Progenitor cell of endocrine pancreas (in vitro differentiated cells): ENCODE measurements around the gene NLGN1. TPM values are rescaled to one million over a fixed set of nuclear protein-coding genes. Genes with fewer than 3 reads are reported as not detected.

Experiments
- DNase-seq: peaks from one replicate; pipeline ENCODE4 v3.0.0; 2021; ENCODE audit warnings: low spot score; ENCODE audit not compliant: unreplicated experiment
- H3K27ac Mint-ChIP-seq: 2 replicates; pipeline ENCODE4 v1.8.0; 2021; ENCODE audit warnings: mild to moderate bottlenecking, moderate library complexity, mixed read lengths
- H3K27me3 Mint-ChIP-seq: 2 replicates; pipeline ENCODE4 v1.8.0; 2021; ENCODE audit warnings: mixed read lengths
- H3K36me3 Mint-ChIP-seq: 2 replicates; pipeline ENCODE4 v1.8.0; 2022; ENCODE audit warnings: mixed read lengths; ENCODE audit not compliant: insufficient read depth
- H3K4me1 Mint-ChIP-seq: 2 replicates; pipeline ENCODE4 v1.8.0; 2021; ENCODE audit warnings: low read depth, mixed read lengths
- H3K4me3 Mint-ChIP-seq: 2 replicates; pipeline ENCODE4 v1.8.0; 2021; ENCODE audit warnings: low read depth, mild to moderate bottlenecking, moderate library complexity, mixed read lengths
- H3K9me3 Mint-ChIP-seq: 2 replicates; pipeline ENCODE4 v1.8.0; 2021; ENCODE audit warnings: low read depth, mixed read lengths
- total RNA-seq: library from RNA; stranded (reverse); gene quantifications from 2 replicates; pipeline ENCODE4 v1.2.1, GENCODE V29; 2021
- TF ChIP-seq, protein P1 (sequence below): fragments of 200-600 bp; sonication (generic); IDR thresholded peaks from one replicate; pipeline ENCODE4 v1.5.0; 2021; ENCODE audit warnings: antibody characterized with exemption, mild to moderate bottlenecking; ENCODE audit not compliant: unreplicated experiment

NLGN1 gene
- total RNA-seq, 1 donor from 2014 or later, result 5.7 TPM

GRCh38 chr3:174062923-174063322 is 665.4 kb downstream of the NLGN1 start:
- Mint-ChIP-seq H3K36me3 (peaks cover 4% of the 10 kb centered on the region), H3K9me3 (peaks cover 16% of the 10 kb centered on the region), H3K4me1 (peaks cover 1% of the 10 kb centered on the region), H3K27me3 (no peaks in the 10 kb centered on the region), H3K4me3 (no peak overlapping the region), H3K27ac (no peak overlapping the region)
- TF ChIP-seq, protein P1, sequence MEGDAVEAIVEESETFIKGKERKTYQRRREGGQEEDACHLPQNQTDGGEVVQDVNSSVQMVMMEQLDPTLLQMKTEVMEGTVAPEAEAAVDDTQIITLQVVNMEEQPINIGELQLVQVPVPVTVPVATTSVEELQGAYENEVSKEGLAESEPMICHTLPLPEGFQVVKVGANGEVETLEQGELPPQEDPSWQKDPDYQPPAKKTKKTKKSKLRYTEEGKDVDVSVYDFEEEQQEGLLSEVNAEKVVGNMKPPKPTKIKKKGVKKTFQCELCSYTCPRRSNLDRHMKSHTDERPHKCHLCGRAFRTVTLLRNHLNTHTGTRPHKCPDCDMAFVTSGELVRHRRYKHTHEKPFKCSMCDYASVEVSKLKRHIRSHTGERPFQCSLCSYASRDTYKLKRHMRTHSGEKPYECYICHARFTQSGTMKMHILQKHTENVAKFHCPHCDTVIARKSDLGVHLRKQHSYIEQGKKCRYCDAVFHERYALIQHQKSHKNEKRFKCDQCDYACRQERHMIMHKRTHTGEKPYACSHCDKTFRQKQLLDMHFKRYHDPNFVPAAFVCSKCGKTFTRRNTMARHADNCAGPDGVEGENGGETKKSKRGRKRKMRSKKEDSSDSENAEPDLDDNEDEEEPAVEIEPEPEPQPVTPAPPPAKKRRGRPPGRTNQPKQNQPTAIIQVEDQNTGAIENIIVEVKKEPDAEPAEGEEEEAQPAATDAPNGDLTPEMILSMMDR, result no peak
- DNase-seq, result no peak

DNA sequence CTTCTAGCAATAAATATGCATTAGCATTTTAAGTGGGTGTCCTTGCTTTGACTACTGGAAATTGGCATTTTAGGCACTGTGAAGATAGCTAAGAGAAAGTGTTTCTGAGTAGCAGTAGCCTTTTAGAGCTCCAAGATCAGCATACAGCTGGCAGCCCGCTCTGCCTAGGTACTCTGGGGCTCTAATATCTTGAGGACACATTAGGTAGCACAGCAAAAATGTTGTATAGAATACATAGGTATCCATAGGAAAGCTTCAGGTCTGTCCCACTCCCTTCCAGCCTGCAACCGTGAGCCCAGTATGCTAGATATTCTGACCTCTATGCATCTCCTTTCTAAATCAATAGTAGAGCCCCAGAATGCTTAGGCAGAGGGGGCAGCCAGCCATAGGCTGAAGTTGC is 670.5 kb downstream of the NLGN1 start:
- TF ChIP-seq, protein P1, result no peak
- no peak overlapping the region for H3K27ac Mint-ChIP-seq
- H3K9me3 Mint-ChIP-seq, result peaks cover 9% of the 10 kb centered on the region
- H3K27me3 Mint-ChIP-seq, result no peaks in the 10 kb centered on the region
- H3K4me3 Mint-ChIP-seq, result no peak overlapping the region
- peaks cover under 1% of the 10 kb centered on the region for H3K36me3 Mint-ChIP-seq
- H3K4me1 Mint-ChIP-seq, result peaks cover 1% of the 10 kb centered on the region
- DNase-seq, result no peak

- Mint-ChIP-seq H3K27ac (no peak overlapping the region), H3K9me3 (no peaks in the 10 kb centered on the region), H3K4me3 (no peak overlapping the region), H3K36me3 (no peaks in the 10 kb centered on the region), H3K27me3 (no peaks in the 10 kb centered on the region), H3K4me1 (peaks cover 1% of the 10 kb centered on the region)
- DNase-seq, result no peak
- TF ChIP-seq, protein P1, result no peak
Measured at GRCh38 chr3:174072675-174073074, 675.1 kb downstream of the NLGN1 start.

GRCh38 chr3:174083706-174084105 is 686.2 kb downstream of the NLGN1 start:
- no peak for DNase-seq
- no peaks in the 10 kb centered on the region for H3K27me3 Mint-ChIP-seq
- H3K4me1 Mint-ChIP-seq, result no peaks in the 10 kb centered on the region
- H3K36me3 Mint-ChIP-seq, result no peaks in the 10 kb centered on the region
- no peak overlapping the region for H3K27ac Mint-ChIP-seq
- no peaks in the 10 kb centered on the region for H3K9me3 Mint-ChIP-seq
- TF ChIP-seq, protein P1, result no peak
- no peak overlapping the region for H3K4me3 Mint-ChIP-seq

DNA sequence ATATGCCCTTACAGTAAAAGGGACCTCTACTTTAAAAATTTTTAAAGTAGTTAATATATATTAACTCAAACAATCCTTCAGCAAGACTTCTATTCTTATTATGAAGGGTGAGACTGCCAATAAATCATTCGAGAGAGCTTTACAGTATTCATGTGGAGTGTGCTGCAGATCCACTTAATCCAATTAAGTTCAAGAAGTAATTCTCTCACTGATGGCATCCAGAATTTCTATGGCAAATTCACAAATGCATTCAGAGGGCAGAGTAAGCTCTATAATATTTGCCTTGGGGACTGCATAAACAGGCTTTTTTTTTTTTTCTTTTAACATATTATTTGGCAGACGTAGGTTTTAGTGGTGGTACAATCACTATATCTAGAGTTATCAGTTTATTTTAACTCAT is 692.0 kb downstream of the NLGN1 start:
- no peaks in the 10 kb centered on the region for H3K9me3 Mint-ChIP-seq
- no peak for DNase-seq
- H3K27ac Mint-ChIP-seq, result no peak overlapping the region
- no peak overlapping the region for H3K4me3 Mint-ChIP-seq
- H3K27me3 Mint-ChIP-seq, result no peaks in the 10 kb centered on the region
- H3K4me1 Mint-ChIP-seq, result peaks cover 9% of the 10 kb centered on the region
- H3K36me3 Mint-ChIP-seq, result no peaks in the 10 kb centered on the region
- TF ChIP-seq, protein P1, result no peak
